A549 (cell line): ENCODE measurements around the gene NXPE3.

Experiments
- BCL3 ChIP-seq: fragments of >200 bp; sonication (Bioruptor Twin); formaldehyde crosslinking; IDR thresholded peaks from 3 replicates; pipeline ENCODE4 v1.6.1; 2016
- BHLHE40 ChIP-seq: IDR thresholded peaks from 2 replicates; pipeline ENCODE4 v1.6.1; 2012; ENCODE audit warnings: low read depth, low read length, inconsistent platforms
- CBX2 ChIP-seq: fragments of 200-600 bp; sonication (generic); IDR thresholded peaks from 2 replicates; pipeline ENCODE4 v1.6.1; 2016; ENCODE audit warnings: low read depth, mild to moderate bottlenecking, borderline replicate concordance
- CEBPB ChIP-seq, 2 experiments: fragments of >200 bp in 1 of 2; sonication (Bioruptor Twin) in 1 of 2; formaldehyde crosslinking in 1 of 2; IDR thresholded peaks; 2 replicates each; pipeline ENCODE4 v1.6.1; 2012 to 2016
- CHD4 ChIP-seq: fragments of 200-600 bp; sonication (generic); IDR thresholded peaks from 2 replicates; pipeline ENCODE4 v1.6.1; 2016; ENCODE audit warnings: antibody characterized with exemption, mild to moderate bottlenecking, borderline replicate concordance
- CTCF ChIP-seq: fragments of >200 bp; sonication (Bioruptor Twin); formaldehyde crosslinking; IDR thresholded peaks from 3 replicates; pipeline ENCODE4 v1.5.1; 2016
- EP300 ChIP-seq, 2 experiments: fragments of >200 bp; sonication (Bioruptor Twin); formaldehyde crosslinking; IDR thresholded peaks; 2 replicates in 1 of 2; 3 replicates in 1 of 2; pipeline ENCODE4 v1.6.1; 2016 to 2017
- HDAC2 ChIP-seq: fragments of 200-600 bp; sonication (generic); IDR thresholded peaks from 2 replicates; pipeline ENCODE4 v1.6.1; 2016
- JUN ChIP-seq, 2 experiments: fragments of >200 bp; sonication (Bioruptor Twin); formaldehyde crosslinking; IDR thresholded peaks; 2 replicates in 1 of 2; 3 replicates in 1 of 2; pipeline ENCODE4 v1.6.1; 2016 to 2017
- KDM1A ChIP-seq: fragments of 200-600 bp; sonication (generic); IDR thresholded peaks from 2 replicates; pipeline ENCODE4 v1.6.1; 2016; ENCODE audit warnings: low read depth, mild to moderate bottlenecking
- MYC ChIP-seq: IDR thresholded peaks from 2 replicates; pipeline ENCODE4 v1.6.1; 2012; ENCODE audit warnings: mild to moderate bottlenecking, inconsistent platforms, low read length, improper control_type of control experiment, borderline replicate concordance
- POLR2A ChIP-seq: IDR thresholded peaks from 2 replicates; pipeline ENCODE4 v1.6.1; 2012; ENCODE audit warnings: mild to moderate bottlenecking, low read length
- RCOR1 ChIP-seq: fragments of 150-350 bp; IDR thresholded peaks from 2 replicates; pipeline ENCODE4 v1.6.1; 2014; ENCODE audit warnings: antibody characterized with exemption, low read length, low read depth
- SMC3 ChIP-seq: fragments of >200 bp; sonication (Bioruptor Twin); formaldehyde crosslinking; IDR thresholded peaks from 3 replicates; pipeline ENCODE4 v1.6.1; 2018; ENCODE audit warnings: inconsistent platforms

- no peak for TF ChIP-seq CTCF
- no peak for TF ChIP-seq BHLHE40
- no peak for TF ChIP-seq HDAC2
- no peak for TF ChIP-seq CBX2
- no peak for TF ChIP-seq RCOR1
- no peak for TF ChIP-seq BCL3
- TF ChIP-seq POLR2A, result no peak
- no peak for TF ChIP-seq JUN (IDR thresholded peaks at IDR 0.05)
- TF ChIP-seq MYC, result no peak
- no peak for TF ChIP-seq SMC3
- TF ChIP-seq CEBPB (IDR thresholded peaks at IDR 0.05), result no peak
- TF ChIP-seq EP300 (IDR thresholded peaks at IDR 0.05), result no peak
- no peak for TF ChIP-seq KDM1A
- no peak for TF ChIP-seq CHD4
These were observed 20.8 kb upstream of the NXPE3 start for GRCh38 chr3:101758224-101758623.
